GM21717 (cell line): ENCODE results near the gene YIPF3.
A peak's percentile ranks its signal among the peaks of the same experiment; 100 is the strongest.
"Not testable (repeated sequence)": the region's sequence is repeated elsewhere in the genome, so short reads cannot be mapped to it uniquely, and the experiment has no call there.

Experiments used
- ATAC-seq: cut with Tn5 transposase; IDR thresholded peaks from one replicate; pipeline ENCODE4 v1.9.1; 2021; ENCODE audit warnings: mild to moderate bottlenecking, moderate library complexity; ENCODE audit not compliant: unreplicated experiment

YIPF3 gene

GRCh38 chr6:43516697-43517504 lies at the start of gene YIPF3, which contains the start of gene POLR1C:
Gene YIPF3 (minus strand): TSS chr6:43516926. CDS start chr6:43516807, 119 bp downstream.
Gene POLR1C (plus strand): TSS chr6:43517089. CDS start chr6:43517110, 21 bp downstream.
- ATAC-seq: peak; percentile 80

GRCh38 chr6:43559328-43559727 lies 42.6 kb upstream of the YIPF3 start:
- no peak for ATAC-seq

- ATAC-seq: not testable (repeated sequence)
Measured at GRCh38 chr6:43557620-43558019, 40.9 kb upstream of the YIPF3 start.

- no peak for ATAC-seq
Measured at GRCh38 chr6:43547222-43547621, 30.5 kb upstream of the YIPF3 start.

GRCh38 chr6:43544461-43544860 lies 27.7 kb upstream of the YIPF3 start:
- no peak for ATAC-seq

GRCh38 chr6:43541774-43542471 lies 25.2 kb upstream of the YIPF3 start:
- ATAC-seq: no peak

- ATAC-seq: no peak
Measured at GRCh38 chr6:43540507-43540906, 23.8 kb upstream of the YIPF3 start.

GRCh38 chr6:43539409-43539808 lies 22.7 kb upstream of the YIPF3 start:
- ATAC-seq: not testable (repeated sequence)

GRCh38 chr6:43538986-43539385 lies 22.3 kb upstream of the YIPF3 start:
- ATAC-seq: not testable (repeated sequence)

- no peak for ATAC-seq
Measured at GRCh38 chr6:43532201-43532600, 15.5 kb upstream of the YIPF3 start.

GRCh38 chr6:43524483-43524961 lies 7.8 kb upstream of the YIPF3 start:
- no peak for ATAC-seq

- ATAC-seq: no peak
Measured at GRCh38 chr6:43523284-43523683, 6.6 kb upstream of the YIPF3 start.

- no peak for ATAC-seq
Measured at GRCh38 chr6:43522547-43523261, 6.0 kb upstream of the YIPF3 start.

GRCh38 chr6:43521836-43522235 lies 5.1 kb upstream of the YIPF3 start:
- no peak for ATAC-seq

GRCh38 chr6:43520097-43520496 lies 3.4 kb upstream of the YIPF3 start:
- ATAC-seq: no peak

- ATAC-seq: no peak
Measured at GRCh38 chr6:43517505-43518357, 1.0 kb upstream of the YIPF3 start.

GRCh38 chr6:43516367-43516696 lies 394 bp downstream of the YIPF3 start:
- peak; percentile 2 for ATAC-seq

- ATAC-seq: no peak
Measured at GRCh38 chr6:43515808-43516207, 918 bp downstream of the YIPF3 start.

- no peak for ATAC-seq
Measured at GRCh38 chr6:43511824-43512415, 4.8 kb downstream of the YIPF3 start.

GRCh38 chr6:43510827-43511163 lies 5.9 kb downstream of the YIPF3 start:
- ATAC-seq: no peak
